ENCODE results near the gene RIPK1. TPM values are rescaled to one million over a fixed set of nuclear protein-coding genes. Genes with fewer than 3 reads are reported as not detected.

The RIPK1 gene
- total RNA-seq, 1 experiment from 2014 or later, result 14.8 TPM

DNA sequence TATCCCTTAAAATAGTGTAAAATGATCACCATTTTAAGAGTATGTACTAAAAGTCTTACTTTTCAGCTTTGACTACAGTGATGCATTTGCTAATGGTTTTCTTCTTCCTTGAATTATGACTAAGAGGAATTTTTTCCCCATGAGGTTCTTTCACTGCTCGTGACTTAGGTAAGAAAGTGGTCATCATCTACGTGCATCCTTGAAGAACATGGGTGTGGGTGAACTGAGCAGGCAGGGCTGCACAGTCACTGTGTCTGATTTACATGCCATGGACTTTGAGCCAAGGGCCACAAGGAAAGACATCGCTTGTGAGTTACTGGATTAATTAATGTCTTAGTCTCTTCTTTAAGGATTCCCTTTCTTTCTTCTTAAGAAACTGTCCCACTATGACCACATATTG is 35.3 kb upstream of the RIPK1 start:
- H3K27ac ChIP-seq, result no peak overlapping the region
- BruUV-seq (replicated peaks), result no TSS peak
- no peaks in the 10 kb centered on the region for H4K20me1 ChIP-seq (ENCODE audit: insufficient read depth)
- H3K4me1 ChIP-seq (replicated peaks; ENCODE audit: insufficient read depth), result no peaks in the 10 kb centered on the region
- no peaks in the 10 kb centered on the region for H3F3A ChIP-seq (ENCODE audit: insufficient read depth, low read depth)
- H3K4me3 ChIP-seq, result no peak overlapping the region
- CTCF ChIA-PET, result no interaction called here
- no peaks in the 10 kb centered on the region for H3K27me3 ChIP-seq (ENCODE audit: insufficient read depth, low read depth)
- intact Hi-C loops (cut with micrococcal nuclease; ENCODE audit: unreplicated experiment), result no loop called here
- DNase-seq, result no peak
- H3K79me2 ChIP-seq (ENCODE audit: low read depth), result no peaks in the 10 kb centered on the region
- no peaks in the 10 kb centered on the region for H3K9me3 ChIP-seq (ENCODE audit: insufficient read depth, low read depth)
- H2AFZ ChIP-seq, result no peak overlapping the region
- H3K9me2 ChIP-seq (ENCODE audit: insufficient read depth), result no peaks in the 10 kb centered on the region
- H3K36me3 ChIP-seq (ENCODE audit: low read depth), result no peaks in the 10 kb centered on the region
- POLR2A ChIA-PET (ENCODE audit: unreplicated experiment), result no interaction called here
- H3K4me2 ChIP-seq, result no peak overlapping the region
- no peak for TF ChIP-seq EZH2 (IDR thresholded peaks at IDR 0.05; ENCODE audit: low read depth)
- TF ChIP-seq, protein P1, sequence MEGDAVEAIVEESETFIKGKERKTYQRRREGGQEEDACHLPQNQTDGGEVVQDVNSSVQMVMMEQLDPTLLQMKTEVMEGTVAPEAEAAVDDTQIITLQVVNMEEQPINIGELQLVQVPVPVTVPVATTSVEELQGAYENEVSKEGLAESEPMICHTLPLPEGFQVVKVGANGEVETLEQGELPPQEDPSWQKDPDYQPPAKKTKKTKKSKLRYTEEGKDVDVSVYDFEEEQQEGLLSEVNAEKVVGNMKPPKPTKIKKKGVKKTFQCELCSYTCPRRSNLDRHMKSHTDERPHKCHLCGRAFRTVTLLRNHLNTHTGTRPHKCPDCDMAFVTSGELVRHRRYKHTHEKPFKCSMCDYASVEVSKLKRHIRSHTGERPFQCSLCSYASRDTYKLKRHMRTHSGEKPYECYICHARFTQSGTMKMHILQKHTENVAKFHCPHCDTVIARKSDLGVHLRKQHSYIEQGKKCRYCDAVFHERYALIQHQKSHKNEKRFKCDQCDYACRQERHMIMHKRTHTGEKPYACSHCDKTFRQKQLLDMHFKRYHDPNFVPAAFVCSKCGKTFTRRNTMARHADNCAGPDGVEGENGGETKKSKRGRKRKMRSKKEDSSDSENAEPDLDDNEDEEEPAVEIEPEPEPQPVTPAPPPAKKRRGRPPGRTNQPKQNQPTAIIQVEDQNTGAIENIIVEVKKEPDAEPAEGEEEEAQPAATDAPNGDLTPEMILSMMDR (conservative IDR thresholded peaks at IDR 0.05), result no peak

DNA sequence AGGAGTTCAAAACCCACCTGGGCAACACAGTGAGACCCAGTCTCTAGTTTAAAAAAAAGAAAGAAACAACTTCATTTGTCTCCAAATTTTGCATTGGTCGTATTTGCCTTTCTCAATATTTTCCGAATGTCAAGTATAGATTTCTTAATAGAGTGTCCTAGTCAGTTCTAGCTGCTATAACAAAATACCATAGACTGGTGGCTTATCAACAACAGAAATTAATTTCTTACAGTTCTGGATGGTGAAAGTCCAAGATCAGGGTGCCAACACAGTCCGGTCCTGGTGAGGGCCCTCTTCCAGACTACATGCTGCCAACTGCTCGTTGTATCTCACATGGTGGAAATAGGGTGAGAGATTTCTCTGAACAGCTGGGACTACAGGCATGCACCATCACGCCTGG is 34.6 kb upstream of the RIPK1 start:
- intact Hi-C loops (cut with micrococcal nuclease; ENCODE audit: unreplicated experiment), result no loop called here
- no peaks in the 10 kb centered on the region for H3K36me3 ChIP-seq (ENCODE audit: low read depth)
- no peak for TF ChIP-seq EZH2 (IDR thresholded peaks at IDR 0.05; ENCODE audit: low read depth)
- H3K4me1 ChIP-seq (replicated peaks; ENCODE audit: insufficient read depth), result no peaks in the 10 kb centered on the region
- CTCF ChIA-PET, result no interaction called here
- no peaks in the 10 kb centered on the region for H3K27me3 ChIP-seq (ENCODE audit: insufficient read depth, low read depth)
- no peaks in the 10 kb centered on the region for H3F3A ChIP-seq (ENCODE audit: insufficient read depth, low read depth)
- no TSS peak for BruUV-seq (replicated peaks)
- H3K4me3 ChIP-seq, result no peak overlapping the region
- H3K9me2 ChIP-seq (ENCODE audit: insufficient read depth), result no peaks in the 10 kb centered on the region
- no peaks in the 10 kb centered on the region for H4K20me1 ChIP-seq (ENCODE audit: insufficient read depth)
- no peak overlapping the region for H3K27ac ChIP-seq
- POLR2A ChIA-PET (ENCODE audit: unreplicated experiment), result no interaction called here
- no peaks in the 10 kb centered on the region for H3K79me2 ChIP-seq (ENCODE audit: low read depth)
- no peaks in the 10 kb centered on the region for H3K9me3 ChIP-seq (ENCODE audit: insufficient read depth, low read depth)
- no peak overlapping the region for H2AFZ ChIP-seq
- no peak overlapping the region for H3K4me2 ChIP-seq
- no peak for DNase-seq

DNA sequence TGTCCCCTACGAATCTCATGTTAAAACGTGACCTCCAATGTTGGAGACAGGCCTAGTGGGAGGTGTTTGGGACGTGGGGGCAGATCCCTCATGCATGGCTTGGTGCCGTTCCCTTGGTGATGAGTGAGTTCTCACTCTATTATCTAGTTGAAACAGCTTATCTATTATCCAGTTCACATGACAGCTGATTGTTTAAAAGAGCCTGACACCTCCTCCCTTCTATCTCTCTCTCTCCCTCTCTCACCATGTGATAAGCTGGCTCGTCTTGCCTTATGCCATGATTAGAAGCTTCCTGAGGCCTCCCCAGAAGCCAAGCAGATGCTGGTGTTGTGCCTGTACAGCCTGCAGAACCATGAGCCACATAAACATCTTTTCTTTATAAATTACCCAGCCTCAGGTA is 32.9 kb upstream of the RIPK1 start:
- Histone ChIP-seq H3K9me2 (ENCODE audit: insufficient read depth) (no peaks in the 10 kb centered on the region), H4K20me1 (ENCODE audit: insufficient read depth) (no peaks in the 10 kb centered on the region), H3K27me3 (ENCODE audit: insufficient read depth, low read depth) (no peaks in the 10 kb centered on the region), H3K4me1 (replicated peaks; ENCODE audit: insufficient read depth) (no peaks in the 10 kb centered on the region), H2AFZ (no peak overlapping the region), H3K9me3 (ENCODE audit: insufficient read depth, low read depth) (no peaks in the 10 kb centered on the region), H3K79me2 (ENCODE audit: low read depth) (no peaks in the 10 kb centered on the region), H3K27ac (no peak overlapping the region), H3F3A (ENCODE audit: insufficient read depth, low read depth) (no peaks in the 10 kb centered on the region), H3K4me3 (no peak overlapping the region), H3K36me3 (ENCODE audit: low read depth) (no peaks in the 10 kb centered on the region), H3K4me2 (no peak overlapping the region)
- no peak for DNase-seq
- POLR2A ChIA-PET (ENCODE audit: unreplicated experiment), result interaction anchor here (0.6 kb wide), 1 partner anchor 124 kb away, joined by 13 read pairs; no protein-coding TSS in a partner anchor
- intact Hi-C loops (cut with micrococcal nuclease; ENCODE audit: unreplicated experiment), result no loop called here
- CTCF ChIA-PET, result no interaction called here
- TF ChIP-seq, protein P1 (conservative IDR thresholded peaks at IDR 0.05), result no peak
- TF ChIP-seq EZH2 (IDR thresholded peaks at IDR 0.05; ENCODE audit: low read depth), result no peak
- BruUV-seq (replicated peaks), result no TSS peak

DNA sequence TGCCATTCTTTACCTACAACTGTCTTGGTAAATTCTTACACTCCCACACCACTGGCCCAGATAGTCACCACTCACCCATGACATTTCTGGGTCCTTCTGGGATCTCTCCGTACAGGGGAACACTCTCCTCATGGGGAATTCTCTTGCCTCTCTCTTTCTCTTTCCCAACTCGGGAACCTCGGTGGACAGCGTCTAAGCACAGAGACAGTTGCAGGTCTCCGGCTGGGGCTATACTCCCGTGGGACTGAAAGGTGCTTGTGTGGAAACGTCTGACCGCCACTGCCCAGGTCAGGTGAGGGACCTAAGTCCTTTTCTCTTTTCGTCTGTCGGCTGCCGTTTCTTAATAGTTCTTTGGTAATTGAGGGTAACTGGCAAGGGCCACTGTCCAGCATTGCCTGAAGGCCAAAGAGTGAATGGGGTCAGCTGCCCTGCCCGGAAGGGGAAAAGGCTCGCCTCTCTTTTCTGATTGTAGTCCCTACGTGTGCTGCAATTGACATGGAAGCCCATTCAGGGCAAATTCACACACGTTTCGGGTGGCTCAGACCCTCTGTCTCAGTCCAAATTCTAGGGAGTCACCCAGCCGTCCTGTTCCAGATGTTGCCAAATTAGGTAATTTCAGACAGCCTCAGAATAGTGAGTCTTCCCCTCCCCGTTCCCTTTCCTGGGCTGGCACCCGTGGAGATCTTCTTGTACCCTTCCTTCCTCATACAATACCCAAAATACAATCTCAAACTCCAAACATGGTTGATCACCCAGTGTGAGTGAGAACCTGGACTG is 31.2 kb upstream of the RIPK1 start:
- Histone ChIP-seq H3K36me3 (ENCODE audit: low read depth) (no peaks in the 10 kb centered on the region), H3F3A (ENCODE audit: insufficient read depth, low read depth) (no peaks in the 10 kb centered on the region), H4K20me1 (ENCODE audit: insufficient read depth) (no peaks in the 10 kb centered on the region), H2AFZ (no peak overlapping the region), H3K4me3 (no peak overlapping the region), H3K27ac (no peak overlapping the region), H3K79me2 (ENCODE audit: low read depth) (no peaks in the 10 kb centered on the region), H3K4me1 (replicated peaks; ENCODE audit: insufficient read depth) (no peaks in the 10 kb centered on the region), H3K9me2 (ENCODE audit: insufficient read depth) (no peaks in the 10 kb centered on the region), H3K4me2 (no peak overlapping the region), H3K27me3 (ENCODE audit: insufficient read depth, low read depth) (no peaks in the 10 kb centered on the region), H3K9me3 (ENCODE audit: insufficient read depth, low read depth) (no peaks in the 10 kb centered on the region)
- intact Hi-C loops (cut with micrococcal nuclease; ENCODE audit: unreplicated experiment), result no loop called here
- no TSS peak for BruUV-seq (replicated peaks)
- ChIA-PET CTCF (no interaction called here), POLR2A (ENCODE audit: unreplicated experiment) (no interaction called here)
- TF ChIP-seq, protein P1 (conservative IDR thresholded peaks at IDR 0.05), result no peak
- no peak for TF ChIP-seq EZH2 (IDR thresholded peaks at IDR 0.05; ENCODE audit: low read depth)
- DNase-seq, result no peak

All from PC-9 (cell line).